Ishikawa (cell line): ENCODE results near the gene MIF4GD.

Experiments used
- CEBPB ChIP-seq: IDR thresholded peaks from 2 replicates; pipeline ENCODE4 v1.6.1; 2012
- CREB1 ChIP-seq: IDR thresholded peaks from 2 replicates; pipeline ENCODE4 v1.6.1; 2012; ENCODE audit warnings: low read depth
- EGR1 ChIP-seq: IDR thresholded peaks from 2 replicates; pipeline ENCODE4 v1.6.1; 2012
- EP300 ChIP-seq: IDR thresholded peaks from 2 replicates; pipeline ENCODE4 v1.6.1; 2012; ENCODE audit warnings: borderline replicate concordance
- FOXM1 ChIP-seq: IDR thresholded peaks from 2 replicates; pipeline ENCODE4 v1.6.1; 2012; ENCODE audit warnings: low read depth, borderline replicate concordance
- MAX ChIP-seq: IDR thresholded peaks from 2 replicates; pipeline ENCODE4 v1.6.1; 2012
- NFIC ChIP-seq: IDR thresholded peaks from 2 replicates; pipeline ENCODE4 v1.6.1; 2012
- RAD21 ChIP-seq: IDR thresholded peaks from 2 replicates; pipeline ENCODE4 v1.6.1; 2012; ENCODE audit warnings: low read depth
- TAF1 ChIP-seq: IDR thresholded peaks from 2 replicates; pipeline ENCODE4 v1.6.1; 2012; ENCODE audit warnings: low read depth, mild to moderate bottlenecking
- TCF12 ChIP-seq: IDR thresholded peaks from 2 replicates; pipeline ENCODE4 v1.6.1; 2012; ENCODE audit warnings: low read depth
- TEAD4 ChIP-seq: IDR thresholded peaks from 2 replicates; pipeline ENCODE4 v1.6.1; 2012
- YY1 ChIP-seq: IDR thresholded peaks from 2 replicates; pipeline ENCODE4 v1.6.1; 2012; ENCODE audit warnings: low read depth
- ZBTB7A ChIP-seq: IDR thresholded peaks from 2 replicates; pipeline ENCODE4 v1.6.1; 2012; ENCODE audit warnings: low read depth
- TF ChIP-seq, protein P1 (sequence below): IDR thresholded peaks from 2 replicates; pipeline ENCODE4 v1.6.1; 2012
- TF ChIP-seq, protein P2 (sequence below): IDR thresholded peaks from 2 replicates; pipeline ENCODE4 v1.6.1; 2012; ENCODE audit warnings: low read depth, mild to moderate bottlenecking

MIF4GD gene

DNA sequence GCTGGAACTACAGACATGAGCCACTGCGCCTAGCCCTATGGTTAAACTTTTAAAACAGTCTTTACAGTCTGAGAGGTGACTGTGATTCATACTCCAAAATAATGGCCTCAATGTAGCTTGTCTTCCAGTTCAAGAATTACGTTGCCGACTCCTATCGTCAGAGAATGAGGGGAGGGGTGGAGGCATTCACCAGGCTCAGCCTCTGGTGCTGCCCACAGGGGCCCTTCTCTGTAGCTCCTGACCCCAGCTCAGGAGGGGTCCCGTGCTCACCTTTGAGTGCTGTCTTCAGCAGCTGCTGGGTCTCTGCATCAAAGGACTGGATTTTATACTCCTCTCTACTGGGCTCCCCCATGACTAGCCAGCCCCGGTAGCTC lies 1.2 kb downstream of the MIF4GD start:
- TF ChIP-seq CREB1 (no peak), FOXM1 (no peak), TCF12 (no peak), CEBPB (no peak), RAD21 (no peak), EP300 (no peak), MAX (no peak), TEAD4 (no peak), NFIC (no peak), ZBTB7A (no peak), YY1 (no peak), EGR1 (no peak), TAF1 (no peak)
- TF ChIP-seq, protein P1, sequence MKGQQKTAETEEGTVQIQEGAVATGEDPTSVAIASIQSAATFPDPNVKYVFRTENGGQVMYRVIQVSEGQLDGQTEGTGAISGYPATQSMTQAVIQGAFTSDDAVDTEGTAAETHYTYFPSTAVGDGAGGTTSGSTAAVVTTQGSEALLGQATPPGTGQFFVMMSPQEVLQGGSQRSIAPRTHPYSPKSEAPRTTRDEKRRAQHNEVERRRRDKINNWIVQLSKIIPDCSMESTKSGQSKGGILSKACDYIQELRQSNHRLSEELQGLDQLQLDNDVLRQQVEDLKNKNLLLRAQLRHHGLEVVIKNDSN: no peak
- TF ChIP-seq, protein P2, sequence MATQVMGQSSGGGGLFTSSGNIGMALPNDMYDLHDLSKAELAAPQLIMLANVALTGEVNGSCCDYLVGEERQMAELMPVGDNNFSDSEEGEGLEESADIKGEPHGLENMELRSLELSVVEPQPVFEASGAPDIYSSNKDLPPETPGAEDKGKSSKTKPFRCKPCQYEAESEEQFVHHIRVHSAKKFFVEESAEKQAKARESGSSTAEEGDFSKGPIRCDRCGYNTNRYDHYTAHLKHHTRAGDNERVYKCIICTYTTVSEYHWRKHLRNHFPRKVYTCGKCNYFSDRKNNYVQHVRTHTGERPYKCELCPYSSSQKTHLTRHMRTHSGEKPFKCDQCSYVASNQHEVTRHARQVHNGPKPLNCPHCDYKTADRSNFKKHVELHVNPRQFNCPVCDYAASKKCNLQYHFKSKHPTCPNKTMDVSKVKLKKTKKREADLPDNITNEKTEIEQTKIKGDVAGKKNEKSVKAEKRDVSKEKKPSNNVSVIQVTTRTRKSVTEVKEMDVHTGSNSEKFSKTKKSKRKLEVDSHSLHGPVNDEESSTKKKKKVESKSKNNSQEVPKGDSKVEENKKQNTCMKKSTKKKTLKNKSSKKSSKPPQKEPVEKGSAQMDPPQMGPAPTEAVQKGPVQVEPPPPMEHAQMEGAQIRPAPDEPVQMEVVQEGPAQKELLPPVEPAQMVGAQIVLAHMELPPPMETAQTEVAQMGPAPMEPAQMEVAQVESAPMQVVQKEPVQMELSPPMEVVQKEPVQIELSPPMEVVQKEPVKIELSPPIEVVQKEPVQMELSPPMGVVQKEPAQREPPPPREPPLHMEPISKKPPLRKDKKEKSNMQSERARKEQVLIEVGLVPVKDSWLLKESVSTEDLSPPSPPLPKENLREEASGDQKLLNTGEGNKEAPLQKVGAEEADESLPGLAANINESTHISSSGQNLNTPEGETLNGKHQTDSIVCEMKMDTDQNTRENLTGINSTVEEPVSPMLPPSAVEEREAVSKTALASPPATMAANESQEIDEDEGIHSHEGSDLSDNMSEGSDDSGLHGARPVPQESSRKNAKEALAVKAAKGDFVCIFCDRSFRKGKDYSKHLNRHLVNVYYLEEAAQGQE: no peak

DNA sequence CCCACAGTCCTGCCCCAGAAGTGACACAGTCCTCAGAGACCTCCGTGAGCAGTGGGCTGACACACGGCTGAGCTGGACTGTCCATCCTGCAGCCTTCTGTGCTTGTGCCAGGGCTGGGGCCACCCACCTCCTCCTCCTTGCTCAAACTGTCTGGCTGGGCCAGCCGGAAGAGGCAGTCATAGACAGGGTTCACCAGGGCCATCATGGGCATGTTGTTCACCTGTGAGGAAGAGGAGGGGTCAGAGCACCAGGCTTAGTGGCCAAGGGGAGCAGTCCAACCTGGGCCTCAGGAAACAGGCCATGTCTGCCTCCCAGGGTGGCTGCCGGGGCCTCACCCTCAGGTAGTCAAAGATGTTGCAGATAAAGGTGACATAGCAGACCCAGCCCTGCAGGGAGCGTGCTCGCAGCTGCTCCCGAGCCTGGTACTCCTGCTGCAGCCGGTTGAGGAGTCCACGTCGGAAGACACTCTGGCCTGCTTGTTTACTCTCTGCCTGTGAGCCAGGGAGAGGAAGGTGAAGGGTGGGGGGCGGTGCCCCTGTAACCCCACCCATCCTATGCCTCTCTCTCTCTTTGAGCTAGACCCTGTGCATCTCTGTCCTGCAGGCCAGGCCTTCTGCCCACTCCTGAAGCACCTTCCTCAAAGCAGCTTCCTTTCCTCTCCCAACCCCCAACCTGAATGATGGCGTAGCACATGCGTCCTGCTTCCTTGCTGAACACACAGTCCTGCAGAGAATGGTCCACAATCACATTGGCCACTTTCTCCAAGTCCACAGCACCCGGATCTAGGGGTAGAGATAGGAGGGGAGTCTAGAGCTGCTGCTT lies 3.4 kb downstream of the MIF4GD start:
- no peak for TF ChIP-seq RAD21
- TF ChIP-seq, protein P1: no peak

DNA sequence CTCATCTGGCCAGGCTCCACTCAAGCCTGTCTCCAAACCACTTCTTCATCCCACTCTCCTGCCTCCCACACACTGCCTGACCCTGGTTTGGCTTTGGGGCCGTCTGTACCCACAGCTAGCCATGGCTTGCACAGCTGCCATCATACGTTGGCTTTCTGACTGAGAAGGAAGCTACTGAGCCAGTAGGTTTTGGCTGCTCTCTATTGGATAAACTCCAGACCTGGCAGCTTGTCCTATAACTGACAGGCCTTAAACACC lies 3.9 kb downstream of the MIF4GD start:
- TF ChIP-seq NFIC (no peak), EP300 (no peak), RAD21 (no peak), FOXM1 (no peak), TCF12 (no peak)
- TF ChIP-seq, protein P2: no peak

GRCh38 chr17:75266316-75267152 lies 4.5 kb downstream of the MIF4GD start:
- TF ChIP-seq CEBPB (no peak), EP300 (no peak), MAX (0 out of 2 replicates have a peak, but pooled peaks have one; percentile 23)

GRCh38 chr17:75265614-75266315 lies 5.3 kb downstream of the MIF4GD start:
- no peak for TF ChIP-seq NFIC
- no peak for TF ChIP-seq RAD21
- no peak for TF ChIP-seq CEBPB
- TF ChIP-seq, protein P1: no peak
- TF ChIP-seq, protein P2: no peak
- no peak for TF ChIP-seq CREB1
- no peak for TF ChIP-seq EGR1
